ENCODE data around the gene LRP2BP. TPM values are rescaled to one million over a fixed set of nuclear protein-coding genes. Genes with fewer than 3 reads are reported as not detected.
A peak's percentile ranks its signal among the peaks of the same experiment; 100 is the strongest.

Gene LRP2BP
- total and polyA plus RNA-seq, 2 of the 4 experiments (the other 2 are of a cell fraction) = 0.10 to 0.18 TPM

GRCh38 chr4:185318679-185319078, 77.0 kb downstream of the LRP2BP start:
- no peak overlapping the region for H3K9ac ChIP-seq (ENCODE audit: low read depth, low read length)
- H2BK5ac ChIP-seq (ENCODE audit: low read depth, low read length, poor library complexity, severe bottlenecking) = no peak overlapping the region
- DNase-seq (no peak), ATAC-seq (ENCODE audit: low read depth) (no peak)
- no CpG with 5 or more reads among the region's 2 CpGs for WGBS, 2 experiments (ENCODE audit: extremely low coverage in 2 of 2, insufficient read length in 1 of 2)
- H2BK120ac ChIP-seq (ENCODE audit: low read depth, low read length) = no peak overlapping the region
- no peak overlapping the region for H3K27ac ChIP-seq (ENCODE audit: insufficient read depth, low read length)
- no peaks in the 10 kb centered on the region for H3K79me1 ChIP-seq (ENCODE audit: low read depth in 1 of 2, low read length in 2 of 2)
- no peaks in the 10 kb centered on the region for H3K9me3 ChIP-seq (ENCODE audit: control insufficient read depth, insufficient read depth, low read length)
- in situ Hi-C loops (cut with MboI; ENCODE audit: low sequenced_read_pairs) (no loop called here), dilution Hi-C loops (cut with HindIII; ENCODE audit: low sequenced_read_pairs, unreplicated experiment) (no loop called here), intact Hi-C loops (cut with micrococcal nuclease) (no loop called here)
- H3K27me3 ChIP-seq (ENCODE audit: control insufficient read depth, insufficient read depth, low read length) = no peaks in the 10 kb centered on the region
- H2AK9ac ChIP-seq (replicated peaks; ENCODE audit: low read depth, low read length, poor library complexity) = no peak overlapping the region
- H3K4me3 ChIP-seq (ENCODE audit: insufficient read depth, low read depth, low read length) = no peak overlapping the region
- H3K9me1 ChIP-seq (ENCODE audit: insufficient read depth, low read length) = no peaks in the 10 kb centered on the region
- H4K91ac ChIP-seq (ENCODE audit: insufficient read depth, low read depth, low read length) = no peak overlapping the region
- H4K20me1 ChIP-seq (ENCODE audit: insufficient read depth, low read length) = no peaks in the 10 kb centered on the region
- no peak overlapping the region for H2AFZ ChIP-seq (replicated peaks; ENCODE audit: low read length, poor library complexity)
- POLR2A ChIA-PET (ENCODE audit: unreplicated experiment) = no interaction called here
- H4K5ac ChIP-seq (ENCODE audit: low read depth, low read length) = no peak overlapping the region
- no peak overlapping the region for H4K8ac ChIP-seq (ENCODE audit: low read depth in 2 of 2, low read length in 2 of 2)
- H3K4me1 ChIP-seq (ENCODE audit: control insufficient read depth, insufficient read depth, low read length) = no peaks in the 10 kb centered on the region
- CTCF ChIA-PET = interaction anchor here (0.6 to 0.8 kb wide), 2 partner anchors 11 to 15 kb away, joined by 3 to 5 read pairs; no protein-coding TSS in a partner anchor
- no peak overlapping the region for H3K14ac ChIP-seq (replicated peaks; ENCODE audit: low read depth, low read length)
- no peak overlapping the region for H3K4ac ChIP-seq (ENCODE audit: low read depth, low read length)
- no peak for TF ChIP-seq BHLHE40 (IDR thresholded peaks at IDR 0.05; ENCODE audit: low read depth, low read length)
- no peak for TF ChIP-seq CEBPB (IDR thresholded peaks at IDR 0.05; ENCODE audit: low read depth, low read length)
- no peak for TF ChIP-seq CHD1 (IDR thresholded peaks at IDR 0.05; ENCODE audit: low read depth, low read length)
- TF ChIP-seq RAD21 (IDR thresholded peaks at IDR 0.05; ENCODE audit: low read length) = no peak
- TF ChIP-seq, protein P1, sequence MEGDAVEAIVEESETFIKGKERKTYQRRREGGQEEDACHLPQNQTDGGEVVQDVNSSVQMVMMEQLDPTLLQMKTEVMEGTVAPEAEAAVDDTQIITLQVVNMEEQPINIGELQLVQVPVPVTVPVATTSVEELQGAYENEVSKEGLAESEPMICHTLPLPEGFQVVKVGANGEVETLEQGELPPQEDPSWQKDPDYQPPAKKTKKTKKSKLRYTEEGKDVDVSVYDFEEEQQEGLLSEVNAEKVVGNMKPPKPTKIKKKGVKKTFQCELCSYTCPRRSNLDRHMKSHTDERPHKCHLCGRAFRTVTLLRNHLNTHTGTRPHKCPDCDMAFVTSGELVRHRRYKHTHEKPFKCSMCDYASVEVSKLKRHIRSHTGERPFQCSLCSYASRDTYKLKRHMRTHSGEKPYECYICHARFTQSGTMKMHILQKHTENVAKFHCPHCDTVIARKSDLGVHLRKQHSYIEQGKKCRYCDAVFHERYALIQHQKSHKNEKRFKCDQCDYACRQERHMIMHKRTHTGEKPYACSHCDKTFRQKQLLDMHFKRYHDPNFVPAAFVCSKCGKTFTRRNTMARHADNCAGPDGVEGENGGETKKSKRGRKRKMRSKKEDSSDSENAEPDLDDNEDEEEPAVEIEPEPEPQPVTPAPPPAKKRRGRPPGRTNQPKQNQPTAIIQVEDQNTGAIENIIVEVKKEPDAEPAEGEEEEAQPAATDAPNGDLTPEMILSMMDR (conservative IDR thresholded peaks at IDR 0.05; ENCODE audit: low read depth, low read length) = no peak
- no peak for TF ChIP-seq RCOR1 (IDR thresholded peaks at IDR 0.05; ENCODE audit: insufficient replicate concordance, low read length)
- TF ChIP-seq NFE2L2 (IDR thresholded peaks at IDR 0.05; ENCODE audit: low read depth, low read length) = peak; percentile 31; the same call in 1 of the 2 replicates
- TF ChIP-seq POLR2A (IDR thresholded peaks at IDR 0.05; ENCODE audit: low read depth, low read length) = no peak
- no peak overlapping the region for H2BK15ac ChIP-seq (ENCODE audit: low read depth, low read length)
- H3K4me2 ChIP-seq (ENCODE audit: low read depth, low read length) = no peak overlapping the region
- H3K36me3 ChIP-seq (ENCODE audit: control insufficient read depth, insufficient read depth, low read length) = peaks cover 3% of the 10 kb centered on the region
- H3K23ac ChIP-seq (ENCODE audit: low read depth, low read length) = no peak overlapping the region
- no peak overlapping the region for H3K18ac ChIP-seq (ENCODE audit: low read depth, low read length)
- H2BK20ac ChIP-seq (ENCODE audit: low read depth, low read length) = no peak overlapping the region
- no peak overlapping the region for H2AK5ac ChIP-seq (ENCODE audit: low read depth, low read length)
- no peak overlapping the region for H3K56ac ChIP-seq (ENCODE audit: extremely low read depth, insufficient read depth, low read length)
- no TSS peak for BruUV-seq (replicated peaks)

All from IMR-90 (cell line).